Colonic mucosa (tissue), 4 donors: ENCODE data around the gene ZNF382. TPM values are rescaled to one million over a fixed set of nuclear protein-coding genes. Genes with fewer than 3 reads are reported as not detected.
A peak's percentile ranks its signal among the peaks of the same experiment; 100 is the strongest.

ENCODE experiments used
- DNase-seq: peaks from one replicate; pipeline ENCODE4 v3.0.0-alpha.2; 2020
- H3K27ac ChIP-seq: fragments of 200-600 bp; one replicate; pipeline ENCODE4 v1.8.0; 2021
- H3K27me3 ChIP-seq: fragments of 200-600 bp; one replicate; pipeline ENCODE4 v1.8.0; 2021
- H3K36me3 ChIP-seq: fragments of 200-600 bp; one replicate; pipeline ENCODE4 v1.8.0; 2021
- H3K4me1 ChIP-seq: fragments of 200-600 bp; one replicate; pipeline ENCODE4 v1.8.0; 2021; ENCODE audit warnings: mild to moderate bottlenecking
- H3K4me3 ChIP-seq: fragments of 200-600 bp; one replicate; pipeline ENCODE4 v1.8.0; 2021
- H3K9ac ChIP-seq, 2 donors: one replicate each; pipeline ENCODE4 v1.7.0; 2013; ENCODE audit warnings: control low read depth in 2 of 2, low read depth in 2 of 2, low read length in 2 of 2
- H3K9me3 ChIP-seq: fragments of 200-600 bp; one replicate; pipeline ENCODE4 v1.8.0; 2021
- intact Hi-C: fragments of 100-400 bp; cut with DNase I; formaldehyde crosslinking; loops from one replicate; pipeline ENCODE4 v1.14.1; 2022
- total RNA-seq, 2 donors: library from RNA; stranded (reverse); fragmentation: NEBNext Ultra II Directional in 1 of 2; extraction: Animal tissue kit (Norgen Biotek cat#: 25700) in 1 of 2; gene quantifications; one replicate each; pipeline ENCODE4 v1.2.1, GENCODE V29; 2021
- TF ChIP-seq, protein P1 (sequence below): fragments of 200-600 bp; IDR thresholded peaks from one replicate; pipeline ENCODE4 v1.8.0; 2022; ENCODE audit warnings: antibody characterized with exemption, mild to moderate bottlenecking
- donor health status: healthy.
- donor health status: DM: no; HTN: no; CAD: no.
- donor health status: DM: no; HTN: no; CAD: no.

ZNF382 gene
- total RNA-seq, 2 donors from 2014 or later = 0.37 to 1.9 TPM

- peak overlapping the region; percentile 11 for H3K27ac ChIP-seq
- H3K4me3 ChIP-seq = peak overlapping the region; percentile 49
- peak overlapping the region; percentile 51 to 66 for H3K9ac ChIP-seq
- H3K9me3 ChIP-seq = no peaks in the 10 kb centered on the region
- peak; percentile 44 for DNase-seq
- H3K27me3 ChIP-seq = no peaks in the 10 kb centered on the region
- TF ChIP-seq, protein P1, sequence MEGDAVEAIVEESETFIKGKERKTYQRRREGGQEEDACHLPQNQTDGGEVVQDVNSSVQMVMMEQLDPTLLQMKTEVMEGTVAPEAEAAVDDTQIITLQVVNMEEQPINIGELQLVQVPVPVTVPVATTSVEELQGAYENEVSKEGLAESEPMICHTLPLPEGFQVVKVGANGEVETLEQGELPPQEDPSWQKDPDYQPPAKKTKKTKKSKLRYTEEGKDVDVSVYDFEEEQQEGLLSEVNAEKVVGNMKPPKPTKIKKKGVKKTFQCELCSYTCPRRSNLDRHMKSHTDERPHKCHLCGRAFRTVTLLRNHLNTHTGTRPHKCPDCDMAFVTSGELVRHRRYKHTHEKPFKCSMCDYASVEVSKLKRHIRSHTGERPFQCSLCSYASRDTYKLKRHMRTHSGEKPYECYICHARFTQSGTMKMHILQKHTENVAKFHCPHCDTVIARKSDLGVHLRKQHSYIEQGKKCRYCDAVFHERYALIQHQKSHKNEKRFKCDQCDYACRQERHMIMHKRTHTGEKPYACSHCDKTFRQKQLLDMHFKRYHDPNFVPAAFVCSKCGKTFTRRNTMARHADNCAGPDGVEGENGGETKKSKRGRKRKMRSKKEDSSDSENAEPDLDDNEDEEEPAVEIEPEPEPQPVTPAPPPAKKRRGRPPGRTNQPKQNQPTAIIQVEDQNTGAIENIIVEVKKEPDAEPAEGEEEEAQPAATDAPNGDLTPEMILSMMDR = no peak
- H3K4me1 ChIP-seq = no peaks in the 10 kb centered on the region
- intact Hi-C loops = no loop called here
- no peaks in the 10 kb centered on the region for H3K36me3 ChIP-seq
Measured at GRCh38 chr19:36604656-36605100, 435 bp upstream of the ZNF382 start.

DNA sequence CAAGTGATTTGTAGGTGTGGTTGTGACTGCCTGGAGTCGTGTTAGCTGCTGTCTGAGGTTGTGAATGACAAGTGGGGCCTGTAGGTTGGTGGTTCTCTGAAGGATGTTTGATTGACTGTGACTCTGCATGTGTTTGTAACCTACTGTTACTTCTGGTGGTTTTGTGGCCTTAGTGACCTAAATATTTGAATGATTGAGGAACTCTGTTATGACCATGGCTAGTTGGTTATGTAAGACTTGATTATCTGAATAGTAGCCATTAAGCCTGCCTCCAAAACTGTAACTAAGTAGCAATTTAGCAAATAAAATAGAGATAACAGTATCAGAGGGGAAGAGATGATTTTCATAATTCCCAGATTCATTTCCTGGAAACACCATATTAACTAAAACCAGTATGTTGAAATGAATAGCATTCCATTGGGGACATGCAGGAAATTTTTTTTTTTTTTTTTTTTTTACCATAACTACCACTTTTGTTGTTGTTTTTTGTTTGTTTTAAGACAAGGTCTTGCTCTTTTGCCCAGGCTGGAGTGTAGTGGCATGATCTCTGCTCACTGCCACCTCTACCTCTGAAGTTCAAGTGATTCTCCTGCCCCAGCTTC, 865 bp downstream of the ZNF382 start:
- H3K27ac ChIP-seq = no peak overlapping the region
- H3K9ac ChIP-seq = no peak overlapping the region
- no peaks in the 10 kb centered on the region for H3K36me3 ChIP-seq
- DNase-seq = no peak
- no peaks in the 10 kb centered on the region for H3K27me3 ChIP-seq
- no peaks in the 10 kb centered on the region for H3K9me3 ChIP-seq
- TF ChIP-seq, protein P1 = no peak
- peak overlapping the region; percentile 49 for H3K4me3 ChIP-seq
- intact Hi-C loops = no loop called here
- no peaks in the 10 kb centered on the region for H3K4me1 ChIP-seq

DNA sequence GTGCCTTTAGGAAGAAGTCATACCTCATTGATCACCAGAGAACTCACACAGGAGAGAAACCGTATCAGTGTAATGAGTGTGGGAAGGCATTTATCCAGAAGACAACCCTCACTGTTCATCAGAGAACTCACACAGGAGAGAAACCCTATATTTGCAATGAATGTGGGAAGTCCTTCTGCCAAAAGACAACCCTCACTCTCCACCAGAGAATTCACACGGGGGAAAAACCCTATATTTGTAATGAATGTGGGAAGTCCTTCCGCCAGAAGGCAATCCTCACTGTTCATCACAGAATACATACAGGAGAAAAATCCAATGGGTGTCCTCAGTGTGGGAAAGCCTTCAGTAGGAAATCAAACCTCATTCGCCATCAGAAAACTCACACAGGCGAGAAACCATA, 21.9 kb downstream of the ZNF382 start:
- Histone ChIP-seq H3K4me3 (no peak overlapping the region), H3K27ac (no peak overlapping the region), H3K9me3 (peaks cover 4% of the 10 kb centered on the region), H3K36me3 (no peaks in the 10 kb centered on the region), H3K27me3 (no peaks in the 10 kb centered on the region), H3K4me1 (no peaks in the 10 kb centered on the region), H3K9ac (no peak overlapping the region)
- TF ChIP-seq, protein P1 = no peak
- intact Hi-C loops = no loop called here
- DNase-seq = no peak

DNA sequence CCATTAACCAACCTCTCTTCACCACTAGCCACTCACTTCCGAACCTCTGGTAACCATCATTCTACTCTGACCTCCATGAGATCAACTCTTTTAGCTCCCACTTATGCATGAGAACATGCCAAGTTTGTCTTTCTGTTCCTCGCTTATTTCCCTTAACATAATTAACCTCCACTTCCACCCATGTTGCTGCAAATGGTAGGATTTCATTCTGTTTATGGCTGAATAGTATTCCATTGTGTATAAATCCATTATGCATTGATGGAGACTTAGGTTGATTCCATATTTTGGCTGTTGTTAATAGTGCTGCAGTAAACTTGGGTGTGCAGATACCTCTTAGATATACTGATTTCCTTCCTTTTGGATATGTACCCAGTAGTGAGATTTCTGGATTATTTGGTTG, 30.2 kb downstream of the ZNF382 start:
- H3K27ac ChIP-seq = no peak overlapping the region
- no peak overlapping the region for H3K4me3 ChIP-seq
- peaks cover 33% of the 10 kb centered on the region for H3K9me3 ChIP-seq
- intact Hi-C loops = no loop called here
- H3K27me3 ChIP-seq = no peaks in the 10 kb centered on the region
- H3K4me1 ChIP-seq = no peaks in the 10 kb centered on the region
- H3K36me3 ChIP-seq = peaks cover 10% of the 10 kb centered on the region
- TF ChIP-seq, protein P1 = no peak
- H3K9ac ChIP-seq = no peak overlapping the region
- no peak for DNase-seq

- peaks cover 10% of the 10 kb centered on the region for H3K36me3 ChIP-seq
- H3K4me1 ChIP-seq = no peaks in the 10 kb centered on the region
- H3K9ac ChIP-seq = no peak overlapping the region
- intact Hi-C loops = no loop called here
- H3K27ac ChIP-seq = no peak overlapping the region
- no peak for DNase-seq
- peaks cover 36% of the 10 kb centered on the region for H3K9me3 ChIP-seq
- H3K4me3 ChIP-seq = no peak overlapping the region
- TF ChIP-seq, protein P1 = no peak
- H3K27me3 ChIP-seq = no peaks in the 10 kb centered on the region
Measured at GRCh38 chr19:36638862-36639510, 33.9 kb downstream of the ZNF382 start.
